Lung (tissue), 12 donors: ENCODE results near the gene PI16. TPM values are rescaled to one million over a fixed set of nuclear protein-coding genes. Genes with fewer than 3 reads are reported as not detected.
A peak's percentile ranks its signal among the peaks of the same experiment; 100 is the strongest.
"Not testable (repeated sequence)": the region's sequence is repeated elsewhere in the genome, so short reads cannot be mapped to it uniquely, and the experiment has no call there.

Experiments used
- ATAC-seq: fragments of 200-7000 bp; cut with Tn5 transposase; one replicate; pipeline ENCODE4 v1.9.1; 2020; ENCODE audit warnings: moderate number of reproducible peaks; ENCODE audit not compliant: insufficient read depth, low FRiP score
- DNase-seq, 3 donors: peaks; one replicate each; pipeline ENCODE4 v3.0.0-alpha.2; 2013 to 2017
- H3K27ac ChIP-seq, 2 donors: one replicate each; pipeline ENCODE4 v1.5.1; 2013; ENCODE audit warnings: mild to moderate bottlenecking in 2 of 2, moderate library complexity in 2 of 2, control low read depth in 1 of 2, inconsistent platforms in 1 of 2, low read depth in 1 of 2, low read length in 1 of 2
- H3K27me3 ChIP-seq, 3 donors: one replicate each; pipeline ENCODE4 v1.5.1; 2013; ENCODE audit warnings: low read length in 2 of 3; ENCODE audit not compliant: control insufficient read depth in 3 of 3, insufficient read depth in 3 of 3
- H3K36me3 ChIP-seq, 4 donors: one replicate each; pipeline ENCODE4 v1.5.1; 2013; ENCODE audit warnings: low read length in 4 of 4, mild to moderate bottlenecking in 1 of 4, moderate library complexity in 1 of 4; ENCODE audit not compliant: control insufficient read depth in 4 of 4, insufficient read depth in 4 of 4
- H3K4me1 ChIP-seq, 5 donors: one replicate each; pipeline ENCODE4 v1.5.1; 2013; ENCODE audit warnings: low read length in 5 of 5, mild to moderate bottlenecking in 2 of 5, moderate library complexity in 1 of 5; ENCODE audit not compliant: control insufficient read depth in 5 of 5, insufficient read depth in 5 of 5
- H3K4me3 ChIP-seq: one replicate; pipeline ENCODE4 v1.5.1; 2013; ENCODE audit warnings: mild to moderate bottlenecking, control low read depth, moderate library complexity
- H3K9ac ChIP-seq, 2 donors: one replicate each; pipeline ENCODE4 v1.5.1; 2013; ENCODE audit warnings: low read length in 2 of 2, control low read depth in 1 of 2; ENCODE audit not compliant: insufficient read depth in 1 of 2
- H3K9me3 ChIP-seq, 4 donors: one replicate each; pipeline ENCODE4 v1.5.1; 2013; ENCODE audit warnings: low read length in 3 of 4, mild to moderate bottlenecking in 1 of 4, moderate library complexity in 1 of 4; ENCODE audit not compliant: control insufficient read depth in 4 of 4, insufficient read depth in 3 of 4
- WGBS, 2 donors: extraction: QIAGEN DNeasy Blood & Tissue Kit; methylation state at CpG; one replicate each; pipeline ENCODE4 v1.1.7; 2013; 5-methylcytosine and 5-hydroxymethylcytosine counted together
- polyA plus RNA-seq, 2 donors: library from polyadenylated mRNA; stranded (reverse); fragments of 200-250 nt; gene quantifications; one replicate each; pipeline ENCODE4 v1.2.1, GENCODE V29; 2013
- total RNA-seq, 2 donors: library from RNA; depleted of rRNA in 1 of 2; stranded (reverse); fragments of >200 nt in 1 of 2; gene quantifications; one replicate each; pipeline ENCODE4 v1.2.1, GENCODE V29; 2014 to 2021
- TF ChIP-seq, protein P1 (sequence below): IDR thresholded peaks from 2 replicates; pipeline ENCODE4 v1.5.1; 2012; ENCODE audit warnings: mild to moderate bottlenecking; ENCODE audit errors: control extremely low read depth, extremely low read depth
- donor health status: control.
- donor health status: control.
- donor health status: Bipolar disorder and iron deficiency.
- donor health status: healthy.
- donor health status: DM: yes; HTN: yes; CAD: no.

The PI16 gene
- total and polyA plus RNA-seq, 4 donors, result 0.60 to 4.3 (median 2.8) TPM

DNA sequence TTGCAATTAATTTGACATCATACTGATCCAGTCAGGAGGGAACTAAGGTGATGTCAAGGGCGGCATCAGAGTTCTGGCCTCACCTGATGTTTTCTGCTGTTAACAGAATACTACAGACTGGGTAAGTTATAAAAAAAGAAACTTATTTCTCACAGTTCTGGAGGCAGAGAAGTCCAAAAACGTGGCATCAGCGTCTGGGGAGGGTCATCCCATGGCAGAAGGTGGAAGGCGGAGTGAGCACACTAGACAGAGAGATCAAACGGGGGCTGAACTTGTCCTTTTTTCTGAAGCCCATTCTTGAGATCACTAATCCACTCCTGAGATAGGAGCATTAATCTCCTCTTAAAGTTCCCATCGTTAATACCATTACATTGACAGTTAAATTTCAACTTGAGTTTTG is 34.7 kb downstream of the PI16 start:
- whole genome bisulfite sequencing, 2 donors, result 89 to 93% methylated on average over 6 of the region's 6 CpGs
- H3K27me3 ChIP-seq, result no peaks in the 10 kb centered on the region
- H3K9ac ChIP-seq, result no peak overlapping the region
- ATAC-seq (no peak), DNase-seq (no peak)
- H3K36me3 ChIP-seq, result no peaks in the 10 kb centered on the region
- TF ChIP-seq, protein P1, sequence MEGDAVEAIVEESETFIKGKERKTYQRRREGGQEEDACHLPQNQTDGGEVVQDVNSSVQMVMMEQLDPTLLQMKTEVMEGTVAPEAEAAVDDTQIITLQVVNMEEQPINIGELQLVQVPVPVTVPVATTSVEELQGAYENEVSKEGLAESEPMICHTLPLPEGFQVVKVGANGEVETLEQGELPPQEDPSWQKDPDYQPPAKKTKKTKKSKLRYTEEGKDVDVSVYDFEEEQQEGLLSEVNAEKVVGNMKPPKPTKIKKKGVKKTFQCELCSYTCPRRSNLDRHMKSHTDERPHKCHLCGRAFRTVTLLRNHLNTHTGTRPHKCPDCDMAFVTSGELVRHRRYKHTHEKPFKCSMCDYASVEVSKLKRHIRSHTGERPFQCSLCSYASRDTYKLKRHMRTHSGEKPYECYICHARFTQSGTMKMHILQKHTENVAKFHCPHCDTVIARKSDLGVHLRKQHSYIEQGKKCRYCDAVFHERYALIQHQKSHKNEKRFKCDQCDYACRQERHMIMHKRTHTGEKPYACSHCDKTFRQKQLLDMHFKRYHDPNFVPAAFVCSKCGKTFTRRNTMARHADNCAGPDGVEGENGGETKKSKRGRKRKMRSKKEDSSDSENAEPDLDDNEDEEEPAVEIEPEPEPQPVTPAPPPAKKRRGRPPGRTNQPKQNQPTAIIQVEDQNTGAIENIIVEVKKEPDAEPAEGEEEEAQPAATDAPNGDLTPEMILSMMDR, result no peak
- peaks cover 3 to 16% (median 7%) of the 10 kb centered on the region in 5 donors for H3K4me1 ChIP-seq
- H3K27ac ChIP-seq, result no peak overlapping the region
- H3K9me3 ChIP-seq, result no peaks in the 10 kb centered on the region
- H3K4me3 ChIP-seq, result no peak overlapping the region

DNA sequence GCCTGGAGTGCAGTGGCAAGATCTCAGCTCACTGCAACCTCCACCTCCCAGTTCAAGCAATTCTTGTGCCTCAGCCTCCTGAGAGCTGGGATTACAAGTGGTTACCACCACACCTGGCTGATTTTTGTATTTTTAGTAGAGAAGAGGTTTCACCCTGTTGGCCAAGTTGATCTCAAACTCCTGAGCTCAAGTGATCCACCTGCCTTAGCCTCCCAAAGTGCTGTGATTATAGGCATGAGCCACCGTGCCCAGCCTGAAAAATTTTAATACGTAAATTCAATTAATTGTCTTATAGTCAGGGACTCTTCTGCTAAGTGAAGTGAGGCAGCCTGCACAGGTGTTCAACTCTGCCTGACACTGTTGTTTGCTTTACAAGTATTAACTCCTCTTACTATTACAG is 35.9 kb downstream of the PI16 start:
- H3K27me3 ChIP-seq, H3K27ac ChIP-seq, ATAC-seq, DNase-seq, H3K4me1 ChIP-seq, H3K36me3 ChIP-seq, H3K9ac ChIP-seq, H3K4me3 ChIP-seq, H3K9me3 ChIP-seq: not testable (repeated sequence)
- WGBS, 2 donors, result 80 to 100% methylated on average over 2 of the region's 2 CpGs

DNA sequence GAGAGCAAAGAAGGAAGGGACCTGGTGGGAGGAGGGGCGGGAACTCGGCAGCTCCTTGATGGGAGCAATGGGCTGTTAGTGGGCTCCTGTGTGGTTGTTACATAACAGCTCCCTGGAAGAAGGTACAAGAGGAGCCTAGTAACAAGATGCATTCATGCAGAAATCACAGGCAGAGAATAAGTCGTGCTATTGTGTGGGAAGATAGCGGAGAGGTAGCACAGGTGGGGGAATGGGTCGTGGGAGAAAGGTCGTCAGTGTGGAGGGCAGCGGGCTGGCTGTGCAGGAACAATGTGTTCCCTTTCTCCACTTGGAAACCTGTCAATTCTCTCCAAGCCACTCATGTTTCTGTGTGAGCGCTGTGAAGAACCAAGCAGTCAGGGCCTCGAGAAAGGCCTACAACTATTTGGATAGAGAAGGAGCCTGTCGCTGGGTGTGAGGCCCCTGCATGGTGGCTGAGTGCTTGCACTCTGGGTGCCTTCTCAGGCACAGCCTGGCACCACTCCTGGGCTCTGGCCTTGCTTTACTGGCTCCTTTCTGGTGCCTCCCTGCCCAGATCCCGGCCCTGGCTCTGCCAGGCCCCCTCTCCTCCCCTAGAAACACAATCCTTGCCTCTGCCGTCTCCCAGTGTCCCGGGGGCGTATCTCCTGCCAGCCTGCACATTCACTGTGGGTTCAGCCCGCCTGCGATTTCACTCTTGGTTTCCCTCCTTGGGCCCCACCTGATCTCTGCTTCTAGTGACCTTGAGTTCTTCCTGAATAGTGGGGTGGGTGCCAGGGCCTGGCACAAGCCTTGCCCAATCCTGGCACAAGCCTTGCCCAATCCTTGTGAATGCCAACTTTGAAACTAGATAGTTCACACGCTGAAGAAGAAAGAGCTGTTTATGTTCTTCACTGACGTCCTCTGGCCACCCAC is 43.5 kb downstream of the PI16 start:
- WGBS, 2 donors, result 64 to 75% methylated on average over 18 of the region's 18 CpGs

DNA sequence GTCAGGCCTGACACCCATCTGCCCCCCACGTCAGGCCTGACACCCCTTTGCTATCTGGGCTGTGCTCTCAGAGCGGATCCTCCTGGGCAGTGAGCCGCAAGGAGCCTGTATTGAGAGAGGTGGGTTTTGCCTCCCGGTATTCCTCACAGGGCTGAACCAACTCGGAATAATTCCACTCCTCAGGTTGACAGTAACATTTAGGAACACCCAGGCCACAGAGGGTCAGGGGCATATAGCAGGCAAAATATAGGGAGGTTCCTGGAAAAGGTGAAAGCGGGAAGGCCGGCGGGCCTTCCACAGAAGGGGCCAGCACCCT is 44.1 kb downstream of the PI16 start:
- WGBS, 2 donors, result 83% methylated on average over 8 of the region's 8 CpGs
- Histone ChIP-seq H3K4me3 (no peak overlapping the region), H3K27ac (peak overlapping the region; percentile 63 to 86), H3K27me3 (no peaks in the 10 kb centered on the region), H3K4me1 (peaks cover 0 to 16% (median 0%) of the 10 kb centered on the region in 5 donors), H3K9me3 (no peaks in the 10 kb centered on the region), H3K36me3 (no peaks in the 10 kb centered on the region), H3K9ac (no peak overlapping the region)
- ATAC-seq, result no peak
- no peak for DNase-seq
- TF ChIP-seq, protein P1, result no peak

More for the DNA sequence above, 43.5 kb downstream of the PI16 start:
- Histone ChIP-seq H3K4me3 (no peak overlapping the region), H3K9ac (no peak overlapping the region), H3K9me3 (no peaks in the 10 kb centered on the region), H3K27ac (peak overlapping the region; percentile 63 to 86), H3K4me1 (peaks cover 0 to 16% (median 0%) of the 10 kb centered on the region in 5 donors), H3K27me3 (no peaks in the 10 kb centered on the region), H3K36me3 (no peaks in the 10 kb centered on the region)
- no peak for ATAC-seq
- TF ChIP-seq, protein P1, result no peak
- DNase-seq, result peak; percentile 20 to 52 (median 26)
